KOPT-K1 (cell line): Measurements from ENCODE around the gene IL21R.

ENCODE experiments used
- H3K27ac ChIP-seq: fragments of 200-600 bp; sonication (generic); 2 replicates; pipeline ENCODE4 v1.5.1; 2016; ENCODE audit warnings: antibody characterized with exemption, mild to moderate bottlenecking, low read depth, low read length; ENCODE audit not compliant: poor library complexity, severe bottlenecking
- H3K36me3 ChIP-seq: fragments of 200-600 bp; sonication (generic); 2 replicates; pipeline ENCODE4 v1.5.1; 2017; ENCODE audit warnings: antibody characterized with exemption, mild to moderate bottlenecking, low read length, moderate library complexity; ENCODE audit not compliant: insufficient read depth
- H3K9me3 ChIP-seq: fragments of 200-600 bp; sonication (generic); 2 replicates; pipeline ENCODE4 v1.5.1; 2017; ENCODE audit warnings: antibody characterized with exemption, low read length, mild to moderate bottlenecking; ENCODE audit not compliant: insufficient read depth, poor library complexity, severe bottlenecking

Gene IL21R

GRCh38 chr16:27463741-27464591 is 62.0 kb downstream of the IL21R start:
- Histone ChIP-seq H3K27ac (no peak overlapping the region), H3K36me3 (peaks cover 98% of the 10 kb centered on the region), H3K9me3 (no peaks in the 10 kb centered on the region)

GRCh38 chr16:27464626-27465482 is 62.9 kb downstream of the IL21R start:
- H3K27ac ChIP-seq = no peak overlapping the region
- peaks cover 98% of the 10 kb centered on the region for H3K36me3 ChIP-seq
- H3K9me3 ChIP-seq = no peaks in the 10 kb centered on the region

- Histone ChIP-seq H3K27ac (no peak overlapping the region), H3K36me3 (peaks cover 98% of the 10 kb centered on the region), H3K9me3 (no peaks in the 10 kb centered on the region)
Observed at GRCh38 chr16:27465483-27465879, 63.5 kb downstream of the IL21R start.

DNA sequence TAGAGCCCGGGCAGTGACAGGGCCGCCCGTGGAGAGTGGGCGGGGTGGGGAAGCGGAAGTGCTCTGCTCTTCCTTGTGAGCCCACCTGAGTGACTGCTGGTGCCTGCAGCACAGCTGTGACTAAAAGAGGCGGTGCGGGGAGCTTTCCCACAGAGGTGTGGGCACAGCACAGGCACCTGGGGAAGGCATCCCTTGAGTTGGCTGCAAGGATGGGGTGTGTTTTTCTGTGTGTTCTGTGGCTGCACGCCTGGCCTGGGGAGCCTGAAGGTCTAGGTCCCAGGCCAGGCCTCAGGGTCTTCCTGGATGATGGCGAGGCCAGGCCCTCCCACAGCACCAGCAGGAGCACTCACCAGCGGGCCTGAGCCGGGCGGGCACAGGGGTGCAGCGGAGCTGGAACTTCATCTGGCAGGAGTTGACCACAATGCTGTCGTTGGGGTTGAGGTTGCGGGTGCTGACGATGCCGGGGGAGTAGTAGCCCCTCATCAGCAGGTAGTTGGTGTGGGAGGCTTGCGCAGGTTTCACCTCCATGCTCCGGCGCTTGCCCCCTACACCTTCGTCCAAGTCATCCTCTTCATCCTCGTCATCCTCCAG is 67.1 kb downstream of the IL21R start:
- no peak overlapping the region for H3K27ac ChIP-seq
- H3K9me3 ChIP-seq = no peaks in the 10 kb centered on the region
- peaks cover 100% of the 10 kb centered on the region for H3K36me3 ChIP-seq

- Histone ChIP-seq H3K9me3 (no peaks in the 10 kb centered on the region), H3K27ac (no peak overlapping the region), H3K36me3 (peaks cover 100% of the 10 kb centered on the region)
Observed at GRCh38 chr16:27470567-27471431, 68.8 kb downstream of the IL21R start.

- Histone ChIP-seq H3K27ac (no peak overlapping the region), H3K36me3 (peaks cover 100% of the 10 kb centered on the region)
Observed at GRCh38 chr16:27471661-27472060, 69.7 kb downstream of the IL21R start.

GRCh38 chr16:27472091-27473020 is 70.4 kb downstream of the IL21R start:
- H3K9me3 ChIP-seq = no peaks in the 10 kb centered on the region
- no peak overlapping the region for H3K27ac ChIP-seq
- peaks cover 99% of the 10 kb centered on the region for H3K36me3 ChIP-seq

More at GRCh38 chr16:27471661-27472060, 69.7 kb downstream of the IL21R start:
- H3K9me3 ChIP-seq = no peaks in the 10 kb centered on the region

- H3K9me3 ChIP-seq = no peaks in the 10 kb centered on the region
- peaks cover 99% of the 10 kb centered on the region for H3K36me3 ChIP-seq
- H3K27ac ChIP-seq = no peak overlapping the region
Observed at GRCh38 chr16:27473101-27473900, 71.3 kb downstream of the IL21R start.

GRCh38 chr16:27474041-27474440 is 72.1 kb downstream of the IL21R start:
- Histone ChIP-seq H3K27ac (no peak overlapping the region), H3K9me3 (no peaks in the 10 kb centered on the region), H3K36me3 (peaks cover 99% of the 10 kb centered on the region)

GRCh38 chr16:27474921-27475320 is 72.9 kb downstream of the IL21R start:
- Histone ChIP-seq H3K27ac (no peak overlapping the region), H3K36me3 (peaks cover 99% of the 10 kb centered on the region), H3K9me3 (no peaks in the 10 kb centered on the region)

DNA sequence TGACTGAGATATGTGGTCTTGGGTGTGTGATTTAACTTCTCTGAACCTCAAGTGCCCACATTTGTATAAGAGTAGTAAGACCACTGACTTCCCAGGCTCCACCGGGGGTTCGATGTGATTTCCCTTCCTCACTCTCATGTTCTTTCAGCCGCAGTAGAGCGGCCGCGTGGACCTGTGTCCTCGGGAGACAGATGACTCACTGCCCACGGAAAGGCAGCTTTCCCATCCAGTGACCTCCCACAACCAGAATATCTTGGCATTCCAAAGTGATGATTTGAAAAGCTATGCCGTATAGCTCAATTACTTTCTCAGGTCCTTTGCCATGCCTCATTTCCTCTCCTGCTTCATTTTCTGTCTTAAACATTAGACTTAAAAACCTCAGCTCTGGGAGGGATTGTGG is 73.6 kb downstream of the IL21R start:
- Histone ChIP-seq H3K9me3 (no peaks in the 10 kb centered on the region), H3K36me3 (peaks cover 98% of the 10 kb centered on the region), H3K27ac (no peak overlapping the region)

DNA sequence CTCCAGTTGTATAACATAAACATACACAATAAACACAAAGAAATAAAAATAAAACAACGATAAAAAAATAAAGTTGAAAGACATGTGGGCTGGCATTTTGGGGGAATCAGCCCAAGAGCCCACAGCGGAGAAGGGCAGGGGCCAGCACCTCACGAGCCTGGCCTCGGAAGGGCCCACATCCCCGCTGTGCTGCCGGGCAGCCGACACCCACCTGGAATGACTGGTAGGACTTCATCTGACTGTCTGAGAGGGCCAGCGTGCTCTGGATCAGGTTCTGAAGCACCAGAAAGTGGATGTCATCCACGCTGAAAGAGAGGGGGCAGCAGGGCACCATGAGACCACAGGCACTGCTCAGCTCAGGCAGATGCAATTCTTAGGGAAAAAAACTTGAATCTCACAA is 74.3 kb downstream of the IL21R start:
- Histone ChIP-seq H3K36me3 (peaks cover 98% of the 10 kb centered on the region), H3K9me3 (no peaks in the 10 kb centered on the region), H3K27ac (no peak overlapping the region)

GRCh38 chr16:27480761-27481160 is 78.8 kb downstream of the IL21R start:
- Histone ChIP-seq H3K27ac (no peak overlapping the region), H3K9me3 (no peaks in the 10 kb centered on the region), H3K36me3 (peaks cover 98% of the 10 kb centered on the region)
